CD4-positive, alpha-beta T cell (primary cell): ENCODE results near the gene MOGAT3. TPM values are rescaled to one million over a fixed set of nuclear protein-coding genes. Genes with fewer than 3 reads are reported as not detected.
A peak's percentile ranks its signal among the peaks of the same experiment; 100 is the strongest.

Experiments
- ATAC-seq: fragments of 200-7000 bp; cut with Tn5 transposase; one replicate; pipeline ENCODE4 v1.10.0; 2022; ENCODE audit warnings: mild to moderate bottlenecking; ENCODE audit not compliant: poor library complexity
- CTCF ChIA-PET: fragments of 350-600 bp; sonication (Branson Sonifier 250); formaldehyde crosslinking; loops from one replicate; lab custom pipeline; 2021; ENCODE audit warnings: antibody characterized with exemption, inconsistent platforms; lab: Charles Lee
- POLR2A ChIA-PET: fragments of 350-600 bp; sonication (Branson Sonifier 250); formaldehyde crosslinking; loops from one replicate; lab custom pipeline; 2021; ENCODE audit warnings: antibody characterized with exemption, inconsistent platforms; lab: Charles Lee
- DNase-seq, 14 experiments: peaks; one replicate each; pipeline ENCODE4 v3.0.0-alpha.2; 2013 to 2020; ENCODE audit warnings: mixed read lengths in 2 of 14
- H3K27ac ChIP-seq, 2 donors: one replicate each; pipeline versions ENCODE4 v1.5.1 to v1.7.0; 2013; ENCODE audit warnings: low read length in 2 of 2, low read depth in 1 of 2, mild to moderate bottlenecking in 1 of 2
- H3K27me3 ChIP-seq, 2 experiments: 1 replicate in 1 of 2; 2 replicates in 1 of 2; pipeline versions ENCODE4 v1.6.1 to v1.7.0; 2013; ENCODE audit warnings: low read length in 2 of 2, control low read depth in 1 of 2, mild to moderate bottlenecking in 1 of 2, moderate library complexity in 1 of 2; ENCODE audit not compliant: insufficient read depth in 2 of 2, control insufficient read depth in 1 of 2
- H3K36me3 ChIP-seq: one replicate; pipeline ENCODE4 v1.6.1; 2013; ENCODE audit warnings: low read length, control low read depth; ENCODE audit not compliant: insufficient read depth
- H3K4me1 ChIP-seq: one replicate; pipeline ENCODE4 v1.6.1; 2013; ENCODE audit warnings: low read length, control low read depth; ENCODE audit not compliant: insufficient read depth
- H3K4me3 ChIP-seq: one replicate; pipeline ENCODE4 v1.5.1; 2013; ENCODE audit warnings: mild to moderate bottlenecking, low read length, moderate library complexity
- H3K9me3 ChIP-seq, 2 experiments: 1 replicate in 1 of 2; 2 replicates in 1 of 2; pipeline versions ENCODE4 v1.6.1 to v1.7.0; 2013; ENCODE audit warnings: low read length in 2 of 2, mild to moderate bottlenecking in 2 of 2, control low read depth in 1 of 2, moderate library complexity in 1 of 2; ENCODE audit not compliant: control insufficient read depth in 1 of 2, insufficient read depth in 1 of 2
- H3K27ac Mint-ChIP-seq: one replicate; pipeline ENCODE4 v1.8.0; 2020; ENCODE audit warnings: mixed read lengths
- H3K27me3 Mint-ChIP-seq: one replicate; pipeline ENCODE4 v1.8.0; 2021; ENCODE audit warnings: mixed read lengths
- H3K36me3 Mint-ChIP-seq: one replicate; pipeline ENCODE4 v1.8.0; 2021; ENCODE audit warnings: low read depth, mixed read lengths
- H3K4me1 Mint-ChIP-seq: one replicate; pipeline ENCODE4 v1.8.0; 2021; ENCODE audit warnings: low read depth, mixed read lengths
- H3K4me3 Mint-ChIP-seq: one replicate; pipeline ENCODE4 v1.8.0; 2020; ENCODE audit warnings: mild to moderate bottlenecking, mixed read lengths
- H3K9me3 Mint-ChIP-seq: one replicate; pipeline ENCODE4 v1.8.0; 2020; ENCODE audit warnings: mixed read lengths
- CTCF ChIP-seq: fragments of 200-600 bp; IDR thresholded peaks from one replicate; pipeline ENCODE4 v1.8.0; 2022; ENCODE audit warnings: antibody characterized with exemption, mild to moderate bottlenecking
- intact Hi-C, 2 experiments: fragments of 100-400 bp; cut with DNase I in 1 of 2; cut with micrococcal nuclease in 1 of 2; formaldehyde crosslinking; loops; one replicate each; pipeline versions ENCODE4 v1.15.1 to v1.9.0; 2023 to 2025; cut with DNase I, micrococcal nuclease
- total RNA-seq, 174 experiments: library from RNA in 2 of 174; stranded (reverse) in 2 of 174; gene quantifications; one replicate each; pipeline ENCODE4 v1.2.3 and lab custom pipeline; 2021 to 2026

The MOGAT3 gene
- total RNA-seq, 2 experiments from 2014 or later, result 0.11 TPM; not detected in 1

DNA sequence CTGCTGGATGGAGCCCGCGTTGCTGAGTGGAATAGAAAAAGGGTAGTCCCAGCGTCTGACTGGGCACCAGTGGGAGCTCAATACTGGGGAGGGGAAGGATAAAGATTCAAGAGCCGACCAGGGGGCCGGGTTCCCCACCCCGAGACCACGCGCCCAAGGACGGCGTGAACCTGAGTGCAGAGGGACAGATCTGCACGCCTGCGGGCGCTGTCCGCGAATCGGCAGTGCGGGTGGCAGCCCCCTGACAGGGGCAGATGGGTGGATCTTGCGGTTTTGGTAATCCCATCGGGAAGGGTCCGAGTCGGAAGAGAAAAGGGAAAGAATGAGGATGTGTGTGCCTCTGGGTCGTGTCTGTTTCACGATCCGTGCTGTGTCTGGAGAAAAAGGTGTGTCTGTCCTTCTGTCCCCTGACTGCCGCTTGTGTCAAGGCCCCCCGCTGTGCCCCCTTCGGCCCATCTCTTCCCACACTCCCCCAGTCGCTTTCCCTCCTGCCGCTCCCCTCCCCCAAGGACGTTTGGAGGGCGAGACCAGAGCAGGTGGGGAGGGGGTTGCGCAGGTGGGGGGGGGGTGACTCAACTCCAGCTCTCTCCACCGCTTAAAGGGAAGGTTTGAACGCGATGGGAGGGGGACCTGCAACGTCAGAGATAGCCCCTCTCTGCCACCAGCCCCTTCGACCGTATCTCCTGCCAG lies 34.7 kb downstream of the MOGAT3 start:
- Histone ChIP-seq H3K27me3 (peaks cover 85 to 91% of the 10 kb centered on the region in 2 experiments), H3K4me1 (peaks cover 65% of the 10 kb centered on the region), H3K27ac (no peak overlapping the region), H3K4me3 (peak overlapping the region; percentile 19), H3K36me3 (no peaks in the 10 kb centered on the region), H3K9me3 (peaks cover 0 to 39% of the 10 kb centered on the region in 2 experiments)
- Mint-ChIP-seq H3K36me3 (no peaks in the 10 kb centered on the region), H3K27me3 (peaks cover 82% of the 10 kb centered on the region), H3K4me3 (peak overlapping the region; percentile 74), H3K4me1 (peaks cover 51% of the 10 kb centered on the region), H3K27ac (peak overlapping the region; percentile 14), H3K9me3 (no peaks in the 10 kb centered on the region)
- DNase-seq (no peak), ATAC-seq (no peak)
- ChIA-PET POLR2A (interaction anchor here (0.8 to 1.8 kb wide), 6 partner anchors 11 to 291 kb away, joined by 3 to 7 read pairs (median 4); partner anchors contain the start of genes AP1S1, PLOD3, SRRT and ZNHIT1), CTCF (interaction anchor here (3.1 kb wide), 1 partner anchor 22 kb away, joined by 12 read pairs; no protein-coding TSS in a partner anchor)
- intact Hi-C loops, result loop anchor here in 1 of 2 experiments (2.0 to 5.0 kb wide), 3 partner anchors 13 to 279 kb away; partner anchors contain the start of gene UFSP1
- TF ChIP-seq CTCF, result no peak

GRCh38 chr7:101165075-101165957 lies 35.5 kb downstream of the MOGAT3 start, which contains the start of gene VGF:
VGF (minus strand) TSS chr7:101165569; CDS start chr7:101164843, 726 bp downstream.
- CTCF ChIA-PET, result interaction anchor here (3.1 kb wide), 1 partner anchor 21 kb away, joined by 12 read pairs; no protein-coding TSS in a partner anchor
- H3K4me1 ChIP-seq, result peaks cover 58% of the 10 kb centered on the region
- Mint-ChIP-seq H3K4me1 (peaks cover 43% of the 10 kb centered on the region), H3K4me3 (peak within 1 kb of the TSS; percentile 74), H3K27me3 (peaks cover 80% of the 10 kb centered on the region), H3K9me3 (no peaks in the 10 kb centered on the region), H3K27ac (peak within 1 kb of the TSS; percentile 14), H3K36me3 (peaks cover 5% of the 10 kb centered on the region)
- peak; percentile 85 to 97 (median 92) for DNase-seq
- no peak within 1 kb of the TSS for H3K27ac ChIP-seq
- H3K36me3 ChIP-seq, result no peaks in the 10 kb centered on the region
- TF ChIP-seq CTCF, result no peak
- peak within 1 kb of the TSS; percentile 19 for H3K4me3 ChIP-seq
- H3K9me3 ChIP-seq, result peaks cover 0 to 39% of the 10 kb centered on the region in 2 experiments
- H3K27me3 ChIP-seq, result peaks cover 78 to 83% of the 10 kb centered on the region in 2 experiments
- ATAC-seq, result peak; percentile 85
- intact Hi-C loops, result loop anchor here in 1 of 2 experiments (5.0 kb wide), 2 partner anchors 87 to 278 kb away; partner anchors contain the start of gene UFSP1
- POLR2A ChIA-PET, result interaction anchor here (0.8 to 1.8 kb wide), 7 partner anchors 10 to 290 kb away, joined by 3 to 7 read pairs (median 4); partner anchors contain the start of genes AP1S1, PLOD3, SRRT and ZNHIT1
